Uterus (tissue), 4 donors: Measurements from ENCODE around the gene HSPA13. TPM values are rescaled to one million over a fixed set of nuclear protein-coding genes. Genes with fewer than 3 reads are reported as not detected.

Experiments used
- DNase-seq, 2 donors: peaks; one replicate each; pipeline ENCODE4 v3.0.0-alpha.2; 2019 to 2020
- H3K27ac ChIP-seq, 2 donors: fragments of 200-600 bp; sonication (generic); 1 replicate in 1 of 2; 2 replicates in 1 of 2; pipeline ENCODE4 v1.5.1; 2016 to 2018
- H3K27me3 ChIP-seq, 2 donors: fragments of 200-600 bp; sonication (generic); one replicate each; pipeline ENCODE4 v1.5.1; 2018 to 2019; ENCODE audit warnings: control low read depth in 1 of 2
- H3K36me3 ChIP-seq, 2 donors: fragments of 200-600 bp; sonication (generic); one replicate each; pipeline ENCODE4 v1.5.1; 2019; ENCODE audit warnings: control low read depth in 1 of 2
- H3K4me1 ChIP-seq, 2 donors: fragments of 200-600 bp; sonication (generic); one replicate each; pipeline ENCODE4 v1.5.1; 2018 to 2019; ENCODE audit warnings: control low read depth in 1 of 2
- H3K4me3 ChIP-seq, 2 donors: fragments of 200-600 bp; sonication (generic); 1 replicate in 1 of 2; 2 replicates in 1 of 2; pipeline ENCODE4 v1.5.1; 2018 to 2019; ENCODE audit warnings: mild to moderate bottlenecking in 1 of 2
- H3K9me3 ChIP-seq, 2 donors: fragments of 200-600 bp; sonication (generic); one replicate each; pipeline ENCODE4 v1.5.1; 2019; ENCODE audit warnings: control low read depth in 1 of 2
- CTCF ChIP-seq, 4 experiments: fragments of 200-600 bp in 2 of 4; fragments of 450-650 bp in 2 of 4; sonication (generic) in 2 of 4; IDR thresholded peaks; one replicate each; pipeline ENCODE4 v1.5.1; 2016 to 2019; ENCODE audit warnings: antibody characterized with exemption in 4 of 4, mild to moderate bottlenecking in 2 of 4, moderate library complexity in 1 of 4
- POLR2A ChIP-seq, 2 donors: fragments of 450-650 bp; IDR thresholded peaks; one replicate each; pipeline ENCODE4 v1.6.1; 2016; ENCODE audit warnings: antibody characterized with exemption in 2 of 2, mild to moderate bottlenecking in 1 of 2, moderate library complexity in 1 of 2
- intact Hi-C: fragments of 100-400 bp; cut with DNase I; formaldehyde crosslinking; loops from one replicate; pipeline ENCODE4 v1.15.1; 2023; ENCODE audit warnings: low total_unique reads
- total RNA-seq, 4 donors: library from RNA; depleted of rRNA in 3 of 4; stranded (reverse); fragments of >200 nt in 3 of 4; gene quantifications; one replicate each; pipeline versions ENCODE4 v1.1.0 to v1.2.4, GENCODE V29; 2014 to 2023
- donor health status: DM: yes; HTN: yes; CAD: no.

Gene HSPA13
- total RNA-seq: 10 to 100 TPM; 15.4 to 98.6 (median 27.9) TPM

GRCh38 chr21:14382835-14383595, at the start of gene HSPA13:
HSPA13 (minus strand) TSS chr21:14383146; CDS start chr21:14383119, 27 bp downstream.
- DNase-seq: peak; percentile 99 to 100
- intact Hi-C loops: no loop called here

DNA sequence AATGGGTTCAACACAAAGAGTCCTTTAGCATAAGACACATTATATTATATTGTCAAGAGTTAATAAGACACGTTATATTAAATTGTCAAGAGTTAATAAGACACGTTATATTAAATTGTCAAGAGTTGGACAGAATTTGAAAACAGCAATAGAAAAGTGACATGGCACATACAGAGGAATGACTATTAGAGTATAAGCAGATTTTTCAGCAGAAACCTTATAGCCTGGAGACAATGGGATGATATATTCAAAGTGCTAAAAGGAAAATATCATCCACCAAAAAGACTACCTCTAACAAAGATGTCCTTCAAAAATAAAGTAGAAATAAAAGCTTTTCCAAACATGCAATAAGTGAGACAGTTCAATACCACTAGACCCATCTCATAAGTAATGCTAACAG, 36.0 kb upstream of the HSPA13 start:
- Histone ChIP-seq H3K4me1 (no peaks in the 10 kb centered on the region), H3K27me3 (no peaks in the 10 kb centered on the region), H3K4me3 (no peak overlapping the region), H3K9me3 (peaks cover 0 to 12% of the 10 kb centered on the region in 2 donors), H3K36me3 (no peaks in the 10 kb centered on the region), H3K27ac (no peak overlapping the region)
- no peak for TF ChIP-seq CTCF (IDR thresholded peaks at IDR 0.05)
- no peak for TF ChIP-seq POLR2A (IDR thresholded peaks at IDR 0.05)
- no peak for DNase-seq
- intact Hi-C loops: no loop called here

More at GRCh38 chr21:14382835-14383595, at the start of gene HSPA13:
- peak; percentile 31 to 65 for TF ChIP-seq POLR2A (IDR thresholded peaks at IDR 0.05)
- TF ChIP-seq CTCF (IDR thresholded peaks at IDR 0.05): no peak
- H3K4me1 ChIP-seq: peaks cover 0 to 4% of the 10 kb centered on the region in 2 donors
- H3K27ac ChIP-seq: peak within 1 kb of the TSS; percentile 89 to 99
- H3K36me3 ChIP-seq: no peaks in the 10 kb centered on the region
- H3K27me3 ChIP-seq: no peaks in the 10 kb centered on the region
- H3K4me3 ChIP-seq: peak within 1 kb of the TSS; percentile 69 to 87
- no peaks in the 10 kb centered on the region for H3K9me3 ChIP-seq

DNA sequence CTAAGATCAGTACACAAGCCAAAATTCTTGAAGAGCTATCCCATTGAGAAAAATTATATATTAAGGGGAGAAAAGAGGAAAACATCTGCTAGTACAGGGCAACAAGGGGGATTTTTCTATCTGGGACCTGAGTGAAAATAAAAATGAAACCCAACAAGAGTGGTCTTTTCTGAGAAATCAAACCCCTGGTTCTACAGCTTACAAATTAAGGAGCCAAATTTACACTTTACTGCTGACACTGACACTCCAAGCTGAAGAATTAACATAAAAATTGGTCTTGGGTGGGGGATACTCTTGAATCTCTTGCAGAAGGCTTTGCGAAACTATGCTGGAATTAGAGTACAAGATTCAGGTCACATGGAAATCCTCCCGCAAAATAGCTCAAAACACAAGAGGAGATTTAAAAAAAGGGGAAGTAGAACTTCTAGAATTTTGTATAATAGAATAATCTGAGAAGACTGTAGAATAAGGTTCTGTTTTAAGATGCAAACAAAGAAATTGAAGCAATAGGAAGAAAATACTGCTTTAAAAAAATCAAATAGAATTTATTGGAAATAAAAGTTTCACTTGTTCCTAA, 32.1 kb upstream of the HSPA13 start:
- Histone ChIP-seq H3K36me3 (no peaks in the 10 kb centered on the region), H3K4me1 (no peaks in the 10 kb centered on the region), H3K9me3 (peaks cover 0 to 5% of the 10 kb centered on the region in 2 donors), H3K27me3 (no peaks in the 10 kb centered on the region), H3K27ac (no peak overlapping the region), H3K4me3 (no peak overlapping the region)
- TF ChIP-seq CTCF (IDR thresholded peaks at IDR 0.05): no peak
- no peak for TF ChIP-seq POLR2A (IDR thresholded peaks at IDR 0.05)
- DNase-seq: no peak
- intact Hi-C loops: no loop called here

- no peaks in the 10 kb centered on the region for H3K9me3 ChIP-seq
- no peak for TF ChIP-seq CTCF (IDR thresholded peaks at IDR 0.05)
- TF ChIP-seq POLR2A (IDR thresholded peaks at IDR 0.05): no peak
- H3K4me3 ChIP-seq: no peak overlapping the region
- H3K4me1 ChIP-seq: no peaks in the 10 kb centered on the region
- no peaks in the 10 kb centered on the region for H3K27me3 ChIP-seq
- intact Hi-C loops: no loop called here
- no peaks in the 10 kb centered on the region for H3K36me3 ChIP-seq
- H3K27ac ChIP-seq: no peak overlapping the region
- no peak for DNase-seq
These were observed 23.0 kb upstream of the HSPA13 start for GRCh38 chr21:14405962-14406361.

GRCh38 chr21:14405225-14405624, 22.3 kb upstream of the HSPA13 start:
- no peaks in the 10 kb centered on the region for H3K36me3 ChIP-seq
- no peak overlapping the region for H3K4me3 ChIP-seq
- H3K4me1 ChIP-seq: no peaks in the 10 kb centered on the region
- intact Hi-C loops: no loop called here
- DNase-seq: no peak
- TF ChIP-seq CTCF (IDR thresholded peaks at IDR 0.05): no peak
- no peak for TF ChIP-seq POLR2A (IDR thresholded peaks at IDR 0.05)
- H3K27ac ChIP-seq: no peak overlapping the region
- H3K27me3 ChIP-seq: no peaks in the 10 kb centered on the region
- H3K9me3 ChIP-seq: no peaks in the 10 kb centered on the region
